BLaER1 treated with 17β-estradiol and CSF1 and Interleukin-3, amounts not matched to agents 10 nM and 100 nM (cell line): ENCODE results near the gene RMND1.

Experiments used
- H3K27ac ChIP-seq, 11 experiments: shearing (Covaris generic); formaldehyde crosslinking; 2 replicates each; pipeline ENCODE4 v1.8.1; 2022
- H3K27me3 ChIP-seq, 11 experiments: shearing (Covaris generic); formaldehyde crosslinking; 2 replicates each; pipeline ENCODE4 v1.8.1; 2022
- H3K36me3 ChIP-seq, 11 experiments: shearing (Covaris generic); formaldehyde crosslinking; 2 replicates each; pipeline ENCODE4 v1.8.1; 2022
- H3K4me1 ChIP-seq, 10 experiments: shearing (Covaris generic); formaldehyde crosslinking; 2 replicates each; pipeline ENCODE4 v1.8.1; 2022
- H3K4me2 ChIP-seq, 11 experiments: shearing (Covaris generic); formaldehyde crosslinking; 2 replicates each; pipeline ENCODE4 v1.8.1; 2022
- H3K4me3 ChIP-seq, 10 experiments: shearing (Covaris generic); formaldehyde crosslinking; 2 replicates each; pipeline ENCODE4 v1.8.1; 2022
- H3K9ac ChIP-seq, 11 experiments: shearing (Covaris generic); formaldehyde crosslinking; 2 replicates each; pipeline ENCODE4 v1.8.1; 2022
- H3K9me3 ChIP-seq, 11 experiments: shearing (Covaris generic); formaldehyde crosslinking; replicated peaks in 1 of 11; 2 replicates each; pipeline ENCODE4 v1.8.1; 2022
- H4K20me1 ChIP-seq, 11 experiments: shearing (Covaris generic); formaldehyde crosslinking; 2 replicates each; pipeline ENCODE4 v1.8.1; 2022
- Cebpa-rat ChIP-seq, 11 experiments: shearing (Covaris generic); IDR thresholded peaks; 2 replicates each; pipeline ENCODE4 v1.8.1; 2022

Gene RMND1, protein sequence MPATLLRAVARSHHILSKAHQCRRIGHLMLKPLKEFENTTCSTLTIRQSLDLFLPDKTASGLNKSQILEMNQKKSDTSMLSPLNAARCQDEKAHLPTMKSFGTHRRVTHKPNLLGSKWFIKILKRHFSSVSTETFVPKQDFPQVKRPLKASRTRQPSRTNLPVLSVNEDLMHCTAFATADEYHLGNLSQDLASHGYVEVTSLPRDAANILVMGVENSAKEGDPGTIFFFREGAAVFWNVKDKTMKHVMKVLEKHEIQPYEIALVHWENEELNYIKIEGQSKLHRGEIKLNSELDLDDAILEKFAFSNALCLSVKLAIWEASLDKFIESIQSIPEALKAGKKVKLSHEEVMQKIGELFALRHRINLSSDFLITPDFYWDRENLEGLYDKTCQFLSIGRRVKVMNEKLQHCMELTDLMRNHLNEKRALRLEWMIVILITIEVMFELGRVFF

GRCh38 chr6:151451950-151452749 is at the start of gene RMND1:
RMND1 (minus strand) TSS chr6:151452126; CDS start chr6:151445811, 6,315 bp downstream.
- Histone ChIP-seq H4K20me1 (peaks cover 0 to 32% (median 5%) of the 10 kb centered on the region in 11 experiments; a peak in 7 of 22 replicates), H3K4me3 (peak within 1 kb of the TSS; percentile 79 to 96 (median 89))
- no peak for TF ChIP-seq Cebpa-rat (IDR thresholded peaks at IDR 0.05)

GRCh38 chr6:151499551-151499950 is 47.6 kb upstream of the RMND1 start:
- H3K9ac ChIP-seq: peak overlapping the region in 4 of 11 experiments; percentile 22 to 85 (median 56); a peak in 5 of 22 replicates
- peaks cover 2 to 20% (median 5%) of the 10 kb centered on the region in 11 experiments; a peak in 21 of 22 replicates for H3K9me3 ChIP-seq
- peak overlapping the region in 8 of 11 experiments; percentile 40 to 97 (median 88); a peak in 16 of 22 replicates for H3K27ac ChIP-seq
- H3K4me3 ChIP-seq: no peak overlapping the region
- H3K4me1 ChIP-seq: peaks cover 0 to 92% (median 47%) of the 10 kb centered on the region in 10 experiments; a peak in 16 of 20 replicates
- TF ChIP-seq Cebpa-rat (IDR thresholded peaks at IDR 0.05): no peak
- H4K20me1 ChIP-seq: no peaks in the 10 kb centered on the region
- peaks cover 0 to 4% (median 0%) of the 10 kb centered on the region in 11 experiments; a peak in 6 of 22 replicates for H3K27me3 ChIP-seq
- H3K36me3 ChIP-seq: 0 out of 22 replicates have a peak, but pooled peaks cover 0 to under 1% (median 0%) of the 10 kb centered on the region in 11 experiments
- peak overlapping the region in 7 of 11 experiments; percentile 32 to 86 (median 63); a peak in 14 of 22 replicates for H3K4me2 ChIP-seq

More at GRCh38 chr6:151451950-151452749, at the start of gene RMND1:
- peaks cover 14 to 54% (median 26%) of the 10 kb centered on the region in 10 experiments for H3K4me1 ChIP-seq
- peaks cover 0 to 30% (median 14%) of the 10 kb centered on the region in 11 experiments; a peak in 10 of 22 replicates for H3K36me3 ChIP-seq
- H3K27me3 ChIP-seq: no peaks in the 10 kb centered on the region
- peak within 1 kb of the TSS; percentile 84 to 99 (median 93) for H3K9ac ChIP-seq
- peaks cover 0 to 10% (median 0%) of the 10 kb centered on the region in 11 experiments; a peak in 7 of 22 replicates for H3K9me3 ChIP-seq
- peak within 1 kb of the TSS; percentile 78 to 93 (median 88) for H3K4me2 ChIP-seq
- peak within 1 kb of the TSS; percentile 82 to 97 (median 90) for H3K27ac ChIP-seq

DNA sequence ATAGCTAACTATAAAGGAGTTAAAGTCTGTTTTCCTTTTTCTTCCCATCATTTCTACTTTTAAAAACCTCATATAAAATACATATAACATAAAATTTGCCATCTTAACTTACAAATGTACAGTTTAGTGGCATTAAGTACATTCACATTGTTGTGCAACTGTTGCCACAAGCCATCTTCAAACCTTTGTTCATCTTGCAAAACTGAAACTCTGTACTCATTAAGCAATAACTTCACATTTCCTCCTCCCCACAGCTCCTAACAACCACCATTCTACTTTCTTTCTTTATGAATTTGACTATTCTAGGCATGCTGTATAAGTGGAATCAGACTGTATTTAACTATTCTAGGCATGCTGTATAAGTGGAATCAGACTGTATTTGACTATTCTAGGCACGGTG is 46.4 kb upstream of the RMND1 start:
- Histone ChIP-seq H3K36me3 (peaks cover 0 to 10% (median 0%) of the 10 kb centered on the region in 11 experiments; a peak in 2 of 22 replicates), H3K4me1 (peaks cover 0 to 80% (median 47%) of the 10 kb centered on the region in 10 experiments; a peak in 16 of 20 replicates), H3K4me3 (no peak overlapping the region), H3K9ac (peak overlapping the region in 9 of 11 experiments; percentile 27 to 85 (median 67); a peak in 15 of 22 replicates), H4K20me1 (no peaks in the 10 kb centered on the region), H3K9me3 (peaks cover 15 to 32% (median 17%) of the 10 kb centered on the region in 11 experiments), H3K27ac (peak overlapping the region; percentile 60 to 97 (median 88)), H3K27me3 (peaks cover 0 to 15% (median 12%) of the 10 kb centered on the region in 11 experiments; a peak in 15 of 22 replicates), H3K4me2 (peak overlapping the region in 10 of 11 experiments; percentile 21 to 86 (median 59); a peak in 19 of 22 replicates)
- peak in 7 of 11 experiments; percentile 69 to 98 (median 88); a peak in 11 of 22 replicates for TF ChIP-seq Cebpa-rat (IDR thresholded peaks at IDR 0.05)

DNA sequence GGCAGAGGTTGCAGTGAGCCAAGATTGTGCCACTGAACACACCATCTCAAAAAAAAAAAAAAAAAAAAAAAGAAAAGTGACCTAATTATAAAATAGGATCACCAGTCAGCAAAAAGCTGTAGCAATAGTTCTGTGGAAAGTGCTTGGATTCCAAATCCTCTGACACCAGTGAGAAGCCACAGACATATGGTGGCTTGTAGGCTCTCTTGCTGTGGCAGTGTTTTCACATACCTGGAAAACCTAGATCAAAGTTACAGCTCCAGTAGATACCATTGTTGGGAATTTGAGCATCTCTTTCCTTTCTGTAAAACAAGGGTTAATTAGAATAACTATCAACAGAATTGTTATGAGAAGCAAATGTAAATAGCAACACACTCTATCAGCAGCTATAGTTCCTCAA is 46.0 kb upstream of the RMND1 start:
- H3K4me3 ChIP-seq: no peak overlapping the region
- peaks cover 15 to 34% (median 18%) of the 10 kb centered on the region in 11 experiments for H3K9me3 ChIP-seq
- no peak for TF ChIP-seq Cebpa-rat (IDR thresholded peaks at IDR 0.05)
- H4K20me1 ChIP-seq: no peaks in the 10 kb centered on the region
- H3K9ac ChIP-seq: peak overlapping the region in 9 of 11 experiments; percentile 27 to 85 (median 67); a peak in 17 of 22 replicates
- H3K4me1 ChIP-seq: peaks cover 0 to 76% (median 45%) of the 10 kb centered on the region in 10 experiments; a peak in 16 of 20 replicates
- peaks cover 0 to 15% (median 12%) of the 10 kb centered on the region in 11 experiments; a peak in 15 of 22 replicates for H3K27me3 ChIP-seq
- peak overlapping the region; percentile 60 to 97 (median 88) for H3K27ac ChIP-seq
- peak overlapping the region in 10 of 11 experiments; percentile 11 to 86 (median 59); a peak in 18 of 22 replicates for H3K4me2 ChIP-seq
- H3K36me3 ChIP-seq: peaks cover 0 to 10% (median 0%) of the 10 kb centered on the region in 11 experiments; a peak in 2 of 22 replicates

DNA sequence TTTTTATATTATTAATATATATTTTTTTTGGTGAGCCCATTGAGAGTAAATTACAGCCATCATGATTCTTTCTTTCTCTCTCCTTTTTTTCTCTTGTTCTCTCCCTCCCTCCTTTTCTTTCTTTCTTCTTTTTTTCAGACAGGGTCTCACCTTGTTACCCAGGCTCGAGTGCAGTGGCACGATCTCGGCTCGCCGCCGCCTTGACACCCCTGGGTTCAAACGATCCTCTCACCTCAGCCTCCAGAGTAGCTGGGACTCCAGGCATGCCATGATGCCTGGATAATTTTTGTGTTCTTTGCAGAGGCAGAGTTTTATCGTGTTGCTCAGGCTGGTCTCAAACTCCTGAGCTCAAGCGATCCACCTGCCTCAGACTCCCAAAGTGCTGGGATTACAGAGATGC is 43.5 kb upstream of the RMND1 start:
- Histone ChIP-seq H3K4me3 (no peak overlapping the region), H3K4me2 (peak overlapping the region in 3 of 11 experiments; percentile 65 to 86 (median 79); a peak in 4 of 22 replicates)

GRCh38 chr6:151494936-151495320 is 43.0 kb upstream of the RMND1 start:
- H3K27ac ChIP-seq: no peak overlapping the region
- no peak overlapping the region for H3K4me2 ChIP-seq
- peaks cover 0 to 15% (median 12%) of the 10 kb centered on the region in 11 experiments; a peak in 15 of 22 replicates for H3K27me3 ChIP-seq
- H3K9ac ChIP-seq: no peak overlapping the region
- H3K4me1 ChIP-seq: peaks cover 0 to 58% (median 30%) of the 10 kb centered on the region in 10 experiments; a peak in 16 of 20 replicates
- no peak overlapping the region for H3K4me3 ChIP-seq
- peaks cover 0 to 10% (median 0%) of the 10 kb centered on the region in 11 experiments; a peak in 2 of 22 replicates for H3K36me3 ChIP-seq
- TF ChIP-seq Cebpa-rat (IDR thresholded peaks at IDR 0.05): no peak
- H3K9me3 ChIP-seq: peaks cover 15 to 34% (median 18%) of the 10 kb centered on the region in 11 experiments
- H4K20me1 ChIP-seq: no peaks in the 10 kb centered on the region

More for the DNA sequence above, 43.5 kb upstream of the RMND1 start:
- Histone ChIP-seq H3K9ac (no peak overlapping the region), H3K27me3 (peaks cover 0 to 15% (median 12%) of the 10 kb centered on the region in 11 experiments; a peak in 15 of 22 replicates), H4K20me1 (no peaks in the 10 kb centered on the region), H3K36me3 (peaks cover 0 to 10% (median 0%) of the 10 kb centered on the region in 11 experiments; a peak in 2 of 22 replicates), H3K4me1 (peaks cover 0 to 61% (median 33%) of the 10 kb centered on the region in 10 experiments; a peak in 16 of 20 replicates), H3K9me3 (peaks cover 15 to 34% (median 18%) of the 10 kb centered on the region in 11 experiments), H3K27ac (no peak overlapping the region)
- no peak for TF ChIP-seq Cebpa-rat (IDR thresholded peaks at IDR 0.05)

GRCh38 chr6:151494235-151494935 is 42.5 kb upstream of the RMND1 start:
- H3K27me3 ChIP-seq: peaks cover 0 to 15% (median 12%) of the 10 kb centered on the region in 11 experiments; a peak in 15 of 22 replicates
- no peak for TF ChIP-seq Cebpa-rat (IDR thresholded peaks at IDR 0.05)
- no peaks in the 10 kb centered on the region for H4K20me1 ChIP-seq
- peaks cover 0 to 53% (median 25%) of the 10 kb centered on the region in 10 experiments; a peak in 16 of 20 replicates for H3K4me1 ChIP-seq
- peak overlapping the region in 1 of 11 experiments; percentile 15; a peak in 1 of 22 replicates for H3K4me2 ChIP-seq
- H3K9me3 ChIP-seq: peaks cover 15 to 33% (median 18%) of the 10 kb centered on the region in 11 experiments
- H3K9ac ChIP-seq: no peak overlapping the region
- H3K4me3 ChIP-seq: peak overlapping the region in 1 of 10 experiments; percentile 14; a peak in 1 of 20 replicates
- no peak overlapping the region for H3K27ac ChIP-seq
- H3K36me3 ChIP-seq: peaks cover 0 to 10% (median 0%) of the 10 kb centered on the region in 11 experiments; a peak in 2 of 22 replicates
